SK-N-MC (cell line): ENCODE results near the gene S100A11.

Source experiments
- DNase-seq: peaks from one replicate; pipeline ENCODE4 v3.0.0-alpha.2; 2011; ENCODE audit warnings: low read depth, low spot score
- H3K27ac ChIP-seq: fragments of 200-600 bp; sonication (generic); 2 replicates; pipeline ENCODE4 v1.5.1; 2016; ENCODE audit warnings: mixed run types
- H3K36me3 ChIP-seq: fragments of 200-600 bp; sonication (generic); 2 replicates; pipeline ENCODE4 v1.6.1; 2017; ENCODE audit warnings: antibody characterized with exemption, low read length, mixed read lengths; ENCODE audit not compliant: insufficient read depth
- H3K4me3 ChIP-seq: fragments of 200-600 bp; sonication (generic); 2 replicates; pipeline ENCODE4 v1.5.1; 2016
- H3K9ac ChIP-seq: fragments of 200-600 bp; sonication (generic); 2 replicates; pipeline ENCODE4 v1.8.0; 2017; ENCODE audit warnings: mixed run types, mixed read lengths; ENCODE audit not compliant: insufficient read length
- H3K9me3 ChIP-seq: fragments of 200-600 bp; sonication (generic); 2 replicates; pipeline ENCODE4 v1.6.1; 2017; ENCODE audit warnings: low read depth, mild to moderate bottlenecking, antibody characterized with exemption, low read length, moderate library complexity, mixed read lengths
- EZH2 ChIP-seq: fragments of 200-600 bp; sonication (generic); IDR thresholded peaks from one replicate; pipeline ENCODE4 v1.6.1; 2017; ENCODE audit warnings: antibody characterized with exemption
- FOXP2 ChIP-seq: optimal IDR thresholded peaks from 2 replicates; pipeline ENCODE3; 2011; ENCODE audit warnings: mild to moderate bottlenecking, moderate library complexity; ENCODE audit not compliant: insufficient read depth; ENCODE audit errors: extremely low read length, control extremely low read depth
- POLR2AphosphoS5 ChIP-seq: IDR thresholded peaks from 2 replicates; pipeline ENCODE4 v1.6.1; 2012; ENCODE audit warnings: mild to moderate bottlenecking, low read depth, low read length, borderline replicate concordance

Gene S100A11

DNA sequence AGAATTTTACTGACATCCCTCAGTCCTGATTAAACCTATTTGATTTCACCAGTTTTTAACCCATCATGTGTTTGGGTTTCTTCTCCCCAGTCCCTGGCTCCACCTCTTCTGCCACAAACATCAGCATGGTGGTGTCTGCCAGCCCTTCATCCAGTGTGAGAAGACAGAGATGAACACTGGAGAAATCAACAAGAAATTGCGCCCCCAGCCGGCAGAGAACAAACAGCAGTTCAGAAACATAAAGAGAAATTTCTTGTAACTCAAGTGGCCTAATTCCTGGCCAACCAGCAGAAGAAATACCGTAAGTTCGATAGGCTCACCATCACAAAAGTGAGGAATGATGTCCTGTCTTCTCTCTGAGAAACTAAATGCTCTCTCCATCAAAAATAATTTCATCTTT, 18.3 kb downstream of the S100A11 start:
- no peak overlapping the region for H3K4me3 ChIP-seq
- no peak overlapping the region for H3K27ac ChIP-seq
- no peak for DNase-seq
- no peaks in the 10 kb centered on the region for H3K36me3 ChIP-seq
- H3K9me3 ChIP-seq: no peaks in the 10 kb centered on the region
- no peak overlapping the region for H3K9ac ChIP-seq
- TF ChIP-seq FOXP2 (no peak), POLR2AphosphoS5 (no peak), EZH2 (no peak)

DNA sequence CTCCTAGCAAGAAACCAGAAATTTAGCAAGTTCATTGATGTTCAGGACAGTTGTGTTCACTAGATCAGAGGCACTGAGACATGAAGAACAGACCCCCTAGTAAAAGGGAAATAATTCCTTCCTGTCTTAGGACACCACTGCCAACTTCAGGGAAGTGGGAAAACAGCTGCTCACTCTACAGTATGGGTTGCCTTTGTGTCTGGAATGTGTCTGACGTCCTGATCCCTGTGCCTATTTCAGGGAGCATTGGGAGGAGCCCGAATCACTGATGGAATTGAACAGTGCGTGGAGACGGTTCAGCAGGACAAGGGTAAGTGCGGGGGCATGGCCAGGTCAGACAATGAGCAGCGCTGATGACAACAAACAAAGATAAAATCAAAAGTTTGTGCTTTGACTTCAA, 21.0 kb downstream of the S100A11 start:
- no peak overlapping the region for H3K9ac ChIP-seq
- H3K27ac ChIP-seq: no peak overlapping the region
- H3K9me3 ChIP-seq: no peaks in the 10 kb centered on the region
- no peak for TF ChIP-seq POLR2AphosphoS5
- no peak for TF ChIP-seq EZH2
- TF ChIP-seq FOXP2: no peak
- H3K4me3 ChIP-seq: no peak overlapping the region
- no peak for DNase-seq
- H3K36me3 ChIP-seq: no peaks in the 10 kb centered on the region

DNA sequence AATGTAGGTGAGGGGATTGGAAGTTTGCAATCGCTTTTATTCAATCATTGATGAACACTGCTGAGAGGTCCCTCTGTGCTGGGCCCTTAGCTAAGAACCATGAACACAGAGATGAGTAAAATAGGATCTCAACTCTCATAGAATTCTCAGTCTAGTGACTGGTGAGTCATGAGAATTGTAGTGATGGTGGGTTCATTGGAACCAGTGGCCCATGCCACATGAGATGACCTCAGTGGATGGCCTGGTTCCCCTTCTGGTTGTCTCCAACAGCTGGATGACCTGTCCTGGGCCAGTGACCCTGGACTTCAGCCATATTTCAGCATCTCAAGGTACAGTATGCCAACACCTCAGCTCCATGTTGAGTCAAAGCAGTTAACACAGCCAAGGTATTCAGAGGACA, 21.9 kb downstream of the S100A11 start:
- TF ChIP-seq EZH2 (no peak), FOXP2 (no peak), POLR2AphosphoS5 (no peak)
- no peak for DNase-seq
- H3K4me3 ChIP-seq: no peak overlapping the region
- H3K36me3 ChIP-seq: no peaks in the 10 kb centered on the region
- H3K9me3 ChIP-seq: no peaks in the 10 kb centered on the region
- H3K27ac ChIP-seq: no peak overlapping the region
- H3K9ac ChIP-seq: no peak overlapping the region

DNA sequence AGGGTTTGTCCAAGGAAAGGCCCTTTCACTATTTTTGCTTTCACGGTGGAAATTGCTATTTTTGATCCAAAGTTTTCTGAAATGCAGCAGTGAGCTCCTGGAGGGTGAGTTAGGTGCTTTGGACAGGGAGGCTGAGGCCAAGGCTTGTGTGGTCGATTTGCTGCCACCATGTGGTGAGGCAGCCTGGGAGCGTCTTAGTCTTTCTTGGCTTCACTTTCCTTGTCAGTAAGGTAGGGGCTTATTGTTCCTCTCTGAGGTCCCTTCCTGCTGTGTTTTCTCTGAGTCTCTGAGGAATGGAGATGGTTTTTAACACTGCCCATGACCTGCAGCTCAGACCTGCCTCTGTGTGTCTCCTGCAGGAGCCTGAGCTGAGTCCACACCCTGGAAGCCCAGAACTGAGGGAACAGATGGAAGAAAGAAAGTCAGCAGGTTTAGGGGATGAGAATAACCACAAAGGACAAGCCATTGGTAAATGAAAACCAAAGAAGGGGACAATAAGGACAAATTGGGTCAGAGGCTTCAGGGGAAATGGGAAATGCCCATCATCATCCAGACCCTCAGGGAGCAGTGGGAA, 23.1 kb downstream of the S100A11 start:
- Histone ChIP-seq H3K4me3 (no peak overlapping the region), H3K36me3 (no peaks in the 10 kb centered on the region), H3K9ac (no peak overlapping the region), H3K9me3 (no peaks in the 10 kb centered on the region), H3K27ac (no peak overlapping the region)
- no peak for DNase-seq
- no peak for TF ChIP-seq FOXP2
- TF ChIP-seq POLR2AphosphoS5: no peak
- no peak for TF ChIP-seq EZH2

DNA sequence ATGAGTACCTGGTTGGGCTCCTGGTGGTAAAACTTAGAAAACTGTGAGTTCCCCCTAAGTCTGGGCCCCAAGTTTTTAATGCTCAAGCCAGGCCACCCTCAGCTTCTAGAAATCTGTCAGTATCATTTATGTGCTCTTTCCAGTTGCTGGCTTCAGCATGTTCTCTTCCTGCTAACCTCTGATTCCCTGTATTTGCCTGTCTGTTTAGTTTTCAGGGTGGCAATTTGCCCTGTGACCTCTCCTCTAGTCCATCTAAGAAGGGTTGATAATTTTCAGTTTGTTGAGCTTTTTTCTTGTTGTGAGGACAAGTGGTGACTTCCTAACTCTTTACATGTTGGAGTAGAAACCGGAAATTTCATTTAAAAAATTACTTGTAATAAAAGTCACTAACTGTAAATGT, 27.1 kb downstream of the S100A11 start:
- Histone ChIP-seq H3K4me3 (no peak overlapping the region), H3K36me3 (no peaks in the 10 kb centered on the region), H3K27ac (no peak overlapping the region), H3K9me3 (no peaks in the 10 kb centered on the region), H3K9ac (no peak overlapping the region)
- no peak for DNase-seq
- no peak for TF ChIP-seq FOXP2
- TF ChIP-seq EZH2: no peak
- no peak for TF ChIP-seq POLR2AphosphoS5

DNA sequence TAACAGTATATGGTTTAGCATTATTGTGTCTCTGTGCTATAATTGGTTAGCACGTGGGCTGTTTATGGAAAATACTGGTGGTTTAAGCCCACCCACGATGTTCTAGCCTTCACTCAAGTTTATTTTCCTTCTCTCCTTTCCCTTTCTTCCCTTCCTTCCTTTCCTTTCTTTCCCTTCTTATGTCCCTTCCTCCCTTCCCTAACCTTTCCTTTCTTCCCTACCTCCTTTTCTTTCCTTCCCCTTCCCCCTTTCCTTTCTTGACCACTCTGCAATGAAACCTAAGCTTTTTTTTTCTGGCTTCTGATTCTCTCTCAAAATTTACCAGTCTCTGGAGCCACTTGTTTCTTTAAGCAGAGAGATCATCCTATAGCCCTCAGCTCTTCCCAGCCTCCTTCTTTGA, 29.8 kb downstream of the S100A11 start:
- Histone ChIP-seq H3K36me3 (no peaks in the 10 kb centered on the region), H3K27ac (no peak overlapping the region), H3K9me3 (no peaks in the 10 kb centered on the region), H3K9ac (no peak overlapping the region), H3K4me3 (no peak overlapping the region)
- no peak for DNase-seq
- TF ChIP-seq EZH2 (no peak), POLR2AphosphoS5 (no peak), FOXP2 (no peak)

DNA sequence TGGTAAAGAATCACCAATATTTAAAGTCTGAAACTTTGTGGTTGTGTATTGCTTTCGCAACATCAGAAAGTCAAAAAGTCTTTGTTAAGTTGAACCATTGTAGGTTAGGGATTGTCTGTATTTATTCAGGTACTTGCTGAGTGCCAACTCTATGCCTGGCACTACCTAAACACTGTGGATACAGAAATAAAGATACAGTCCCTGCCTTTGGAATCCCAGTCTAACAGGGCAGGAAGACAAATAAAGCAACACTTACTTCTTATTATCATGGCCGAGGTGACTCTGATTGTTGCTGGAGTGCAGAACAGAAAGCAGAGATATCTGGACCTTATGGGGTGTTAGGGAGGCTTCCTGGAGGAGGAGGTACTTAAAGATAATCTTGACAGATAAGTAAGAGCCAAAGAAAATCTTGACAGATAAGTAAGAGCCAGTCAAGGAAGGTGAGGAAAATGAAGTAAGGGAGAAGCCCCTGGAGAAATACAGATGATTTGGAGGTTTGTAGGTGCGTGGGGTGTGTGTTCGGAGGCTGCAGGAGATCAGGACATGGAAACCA, 31.4 kb downstream of the S100A11 start:
- no peak overlapping the region for H3K27ac ChIP-seq
- no peak overlapping the region for H3K4me3 ChIP-seq
- TF ChIP-seq FOXP2 (no peak), POLR2AphosphoS5 (no peak), EZH2 (no peak)
- H3K9ac ChIP-seq: no peak overlapping the region
- no peak for DNase-seq
- H3K36me3 ChIP-seq: no peaks in the 10 kb centered on the region
- no peaks in the 10 kb centered on the region for H3K9me3 ChIP-seq

DNA sequence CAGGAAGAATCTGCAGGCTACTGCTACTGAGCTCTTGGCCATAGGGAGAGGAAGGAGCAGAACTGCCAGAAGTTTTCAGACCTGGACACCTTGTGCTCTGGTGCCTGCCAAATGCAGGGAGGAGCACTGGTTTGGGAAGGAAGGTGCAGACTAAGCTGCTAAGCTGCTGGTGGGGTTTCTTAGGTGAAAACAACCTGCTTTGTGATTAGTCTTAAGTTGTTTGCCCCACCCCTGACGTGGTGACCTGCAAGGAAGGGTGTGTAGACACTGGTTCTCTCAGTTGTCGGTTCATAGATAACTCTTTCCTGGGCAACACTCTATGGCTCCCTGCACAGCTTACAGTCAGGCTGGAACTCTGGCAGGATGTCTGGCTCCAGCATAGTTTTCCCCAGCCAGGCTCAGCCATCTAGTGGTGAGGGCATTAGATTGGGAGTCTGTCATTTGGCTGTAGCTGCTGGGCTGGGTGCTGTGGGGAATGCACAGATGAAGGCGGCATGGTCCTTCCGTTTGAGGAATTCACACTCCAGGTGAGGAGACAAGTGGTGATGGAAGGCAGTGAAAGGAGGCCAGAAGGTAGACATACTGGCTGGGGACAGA, 32.9 kb downstream of the S100A11 start:
- no peak for DNase-seq
- Histone ChIP-seq H3K36me3 (no peaks in the 10 kb centered on the region), H3K4me3 (no peak overlapping the region), H3K9ac (no peak overlapping the region), H3K27ac (no peak overlapping the region), H3K9me3 (no peaks in the 10 kb centered on the region)
- TF ChIP-seq EZH2: no peak
- TF ChIP-seq FOXP2: no peak
- TF ChIP-seq POLR2AphosphoS5: no peak
